Mesenchymal stem cell (in vitro differentiated cells and primary cell): Measurements from ENCODE around the gene SRMS.

Experiments used
- DNase-seq: peaks from one replicate; pipeline ENCODE4 v3.0.0-alpha.2; 2013
- H2AFZ ChIP-seq: one replicate; pipeline ENCODE4 v1.6.1; 2013; ENCODE audit warnings: low read depth, mild to moderate bottlenecking, control low read depth, inconsistent platforms, low read length, moderate library complexity
- H2AK5ac ChIP-seq: 2 replicates; pipeline ENCODE4 v1.6.1; 2013; ENCODE audit warnings: low read length, moderate library complexity, mild to moderate bottlenecking, inconsistent platforms; ENCODE audit not compliant: severe bottlenecking
- H2BK120ac ChIP-seq: one replicate; pipeline ENCODE4 v1.6.1; 2013; ENCODE audit warnings: low read depth, mild to moderate bottlenecking, inconsistent platforms, low read length, moderate library complexity
- H2BK12ac ChIP-seq, 2 experiments: one replicate each; pipeline ENCODE4 v1.6.1; 2013; ENCODE audit warnings: inconsistent platforms in 2 of 2, low read length in 2 of 2, mild to moderate bottlenecking in 2 of 2, moderate library complexity in 2 of 2, control low read depth in 1 of 2
- H2BK15ac ChIP-seq: one replicate; pipeline ENCODE4 v1.6.1; 2013; ENCODE audit warnings: mild to moderate bottlenecking, low read depth, inconsistent platforms; ENCODE audit not compliant: poor library complexity, severe bottlenecking
- H2BK5ac ChIP-seq: 2 replicates; pipeline ENCODE4 v1.6.1; 2013; ENCODE audit warnings: low read depth, mild to moderate bottlenecking, low read length, control low read depth, inconsistent platforms; ENCODE audit not compliant: poor library complexity, severe bottlenecking
- H3K14ac ChIP-seq, 2 experiments: one replicate each; pipeline ENCODE4 v1.6.1; 2013; ENCODE audit warnings: inconsistent platforms in 2 of 2, low read length in 2 of 2, control low read depth in 1 of 2, mild to moderate bottlenecking in 1 of 2, moderate library complexity in 1 of 2
- H3K18ac ChIP-seq, 2 experiments: one replicate each; pipeline ENCODE4 v1.6.1; 2013; ENCODE audit warnings: inconsistent platforms in 2 of 2, low read length in 2 of 2, control low read depth in 1 of 2, low read depth in 1 of 2, mild to moderate bottlenecking in 1 of 2
- H3K23ac ChIP-seq, 2 experiments: one replicate each; pipeline ENCODE4 v1.6.1; 2013; ENCODE audit warnings: inconsistent platforms in 2 of 2, low read length in 2 of 2, mild to moderate bottlenecking in 2 of 2, moderate library complexity in 2 of 2, control low read depth in 1 of 2
- H3K27ac ChIP-seq: 2 replicates; pipeline ENCODE4 v1.5.1; 2013; ENCODE audit warnings: mild to moderate bottlenecking, moderate library complexity, low read length, control low read depth, inconsistent platforms; ENCODE audit not compliant: poor library complexity, severe bottlenecking
- H3K27me3 ChIP-seq, 2 experiments: 2 replicates each; pipeline versions ENCODE4 v1.6.1 to v1.7.0; 2013; ENCODE audit warnings: low read length in 2 of 2, mild to moderate bottlenecking in 2 of 2, moderate library complexity in 2 of 2, control low read depth in 1 of 2, inconsistent platforms in 1 of 2; ENCODE audit not compliant: control insufficient read depth in 1 of 2, insufficient read depth in 1 of 2
- H3K36me3 ChIP-seq, 2 experiments: 2 replicates each; pipeline versions ENCODE4 v1.6.1 to v1.7.0; 2013; ENCODE audit warnings: low read length in 2 of 2, control low read depth in 1 of 2, inconsistent platforms in 1 of 2, low read depth in 1 of 2, mild to moderate bottlenecking in 1 of 2; ENCODE audit not compliant: insufficient read depth in 2 of 2, control insufficient read depth in 1 of 2
- H3K4ac ChIP-seq, 2 experiments: one replicate each; pipeline ENCODE4 v1.6.1; 2013; ENCODE audit warnings: inconsistent platforms in 2 of 2, low read length in 2 of 2, mild to moderate bottlenecking in 2 of 2, moderate library complexity in 2 of 2, control low read depth in 1 of 2, low read depth in 1 of 2
- H3K4me1 ChIP-seq: 2 replicates; pipeline ENCODE4 v1.6.1; 2013; ENCODE audit warnings: low read depth, low read length, control low read depth; ENCODE audit not compliant: control insufficient read depth, insufficient read depth
- H3K4me2 ChIP-seq: 2 replicates; pipeline ENCODE4 v1.6.1; 2013; ENCODE audit warnings: low read length, mild to moderate bottlenecking, inconsistent platforms; ENCODE audit not compliant: poor library complexity, severe bottlenecking
- H3K4me3 ChIP-seq, 2 experiments: 2 replicates each; pipeline versions ENCODE4 v1.5.1 to v1.7.0; 2013; ENCODE audit warnings: low read length in 2 of 2, mild to moderate bottlenecking in 2 of 2, control low read depth in 1 of 2, low read depth in 1 of 2; ENCODE audit not compliant: insufficient read depth in 1 of 2
- H3K79me1 ChIP-seq: replicated peaks from 2 replicates; pipeline ENCODE4 v1.6.1; 2013; ENCODE audit warnings: mild to moderate bottlenecking, control low read depth, low read length, inconsistent platforms; ENCODE audit not compliant: poor library complexity, severe bottlenecking
- H3K9ac ChIP-seq: 2 replicates; pipeline ENCODE4 v1.7.0; 2013; ENCODE audit warnings: mild to moderate bottlenecking, low read length, moderate library complexity
- H3K9me3 ChIP-seq: 2 replicates; pipeline ENCODE4 v1.7.0; 2013; ENCODE audit warnings: mild to moderate bottlenecking, low read length; ENCODE audit not compliant: control insufficient read depth
- H4K8ac ChIP-seq: one replicate; pipeline ENCODE4 v1.6.1; 2013; ENCODE audit warnings: inconsistent platforms, mild to moderate bottlenecking, low read length, moderate library complexity
- H4K91ac ChIP-seq: one replicate; pipeline ENCODE4 v1.6.1; 2013; ENCODE audit warnings: mild to moderate bottlenecking, low read length, inconsistent platforms
- WGBS: methylation state at CpG from one replicate; pipeline ENCODE4 v1.1.7; 2013; ENCODE audit warnings: mixed read lengths; 5-methylcytosine and 5-hydroxymethylcytosine counted together

The SRMS gene

GRCh38 chr20:63520934-63521601, 26.5 kb downstream of the SRMS start:
- WGBS, result under 1% methylated on average over 58 of the region's 68 CpGs
- Histone ChIP-seq H2BK5ac (peak overlapping the region; percentile 75), H2AK5ac (no peak overlapping the region), H3K23ac (peak overlapping the region in 1 of 2 experiments; percentile 100), H3K18ac (peak overlapping the region; percentile 66 to 67), H3K4me2 (peak overlapping the region; percentile 97), H2BK120ac (peak overlapping the region; percentile 94), H3K4ac (peak overlapping the region; percentile 9 to 15), H3K4me3 (peak overlapping the region; percentile 90 to 94), H2BK12ac (no peak overlapping the region), H3K27ac (no peak overlapping the region), H4K91ac (peak overlapping the region; percentile 94), H3K27me3 (peaks cover 0 to 26% of the 10 kb centered on the region in 2 experiments), H2AFZ (no peak overlapping the region), H3K4me1 (peaks cover 31% of the 10 kb centered on the region), H3K9me3 (no peaks in the 10 kb centered on the region), H3K14ac (peak overlapping the region; percentile 69 to 86), H3K36me3 (peaks cover 19 to 33% of the 10 kb centered on the region in 2 experiments), H3K79me1 (peaks cover 23% of the 10 kb centered on the region), H2BK15ac (peak overlapping the region; percentile 63), H4K8ac (peak overlapping the region; percentile 31), H3K9ac (peak overlapping the region; percentile 91)
- peak; percentile 58 for DNase-seq

GRCh38 chr20:63520504-63520933, 27.0 kb downstream of the SRMS start, which contains the start of gene PPDPF:
Gene PPDPF, plus strand, starts transcription at chr20:63520765. Its CDS starts 544 bp downstream, at chr20:63521309.
- Histone ChIP-seq H3K27ac (no peak within 1 kb of the TSS), H3K9me3 (no peaks in the 10 kb centered on the region), H3K4me3 (peak within 1 kb of the TSS; percentile 90 to 94), H3K4me1 (peaks cover 30% of the 10 kb centered on the region), H3K18ac (peak within 1 kb of the TSS; percentile 74 to 89), H2BK15ac (peak within 1 kb of the TSS; percentile 85), H2AK5ac (no peak within 1 kb of the TSS), H4K91ac (peak within 1 kb of the TSS; percentile 94), H3K14ac (peak within 1 kb of the TSS; percentile 69 to 86), H2AFZ (peak within 1 kb of the TSS; percentile 36), H3K27me3 (peaks cover 0 to 29% of the 10 kb centered on the region in 2 experiments), H2BK5ac (peak within 1 kb of the TSS; percentile 75), H2BK120ac (peak within 1 kb of the TSS; percentile 94), H3K9ac (peak within 1 kb of the TSS; percentile 91), H3K4ac (peak within 1 kb of the TSS; percentile 9 to 15), H3K4me2 (peak within 1 kb of the TSS; percentile 97), H4K8ac (peak within 1 kb of the TSS; percentile 69), H3K36me3 (peaks cover 19 to 33% of the 10 kb centered on the region in 2 experiments), H3K23ac (peak within 1 kb of the TSS in 1 of 2 experiments; percentile 100), H2BK12ac (peak within 1 kb of the TSS in 1 of 2 experiments; percentile 64), H3K79me1 (peaks cover 23% of the 10 kb centered on the region)
- WGBS, result under 1% methylated on average over 41 of the region's 64 CpGs
- DNase-seq, result peak; percentile 72

- Histone ChIP-seq H3K14ac (peak overlapping the region in 1 of 2 experiments; percentile 82), H3K4me1 (peaks cover 30% of the 10 kb centered on the region), H3K27me3 (peaks cover 0 to 31% of the 10 kb centered on the region in 2 experiments), H3K9ac (peak overlapping the region; percentile 91), H3K18ac (peak overlapping the region; percentile 74 to 89), H4K91ac (peak overlapping the region; percentile 28), H3K9me3 (no peaks in the 10 kb centered on the region), H2BK15ac (peak overlapping the region; percentile 85), H2AFZ (peak overlapping the region; percentile 61), H3K27ac (no peak overlapping the region), H3K79me1 (peaks cover 23% of the 10 kb centered on the region), H2AK5ac (no peak overlapping the region), H2BK120ac (peak overlapping the region; percentile 62), H3K36me3 (peaks cover 19 to 33% of the 10 kb centered on the region in 2 experiments), H2BK5ac (peak overlapping the region; percentile 26), H3K23ac (no peak overlapping the region), H2BK12ac (peak overlapping the region in 1 of 2 experiments; percentile 64), H3K4me3 (peak overlapping the region; percentile 90 to 94), H3K4me2 (peak overlapping the region; percentile 79), H4K8ac (peak overlapping the region; percentile 69), H3K4ac (peak overlapping the region in 1 of 2 experiments; percentile 53)
- DNase-seq, result peak; percentile 66
- WGBS, result 10% methylated on average over 65 of the region's 72 CpGs
These were observed 27.7 kb downstream of the SRMS start for GRCh38 chr20:63519668-63520503.
